ENCODE data around the gene CHD1.

The CHD1 gene

GRCh38 chr5:98865690-98866089, 63.1 kb downstream of the CHD1 start:
- no peak for TF ChIP-seq Cebpa-rat (IDR thresholded peaks at IDR 0.05)
- no peak overlapping the region for H3K9ac ChIP-seq
- no peaks in the 10 kb centered on the region for H3K4me1 ChIP-seq
- no peak overlapping the region for H3K4me3 ChIP-seq
- no peak overlapping the region for H3K4me2 ChIP-seq
- no peaks in the 10 kb centered on the region for H3K9me3 ChIP-seq
- H3K27me3 ChIP-seq = no peaks in the 10 kb centered on the region
- H3K27ac ChIP-seq = no peak overlapping the region
- H3K36me3 ChIP-seq = peaks cover 93% of the 10 kb centered on the region
- H4K20me1 ChIP-seq = peaks cover 70% of the 10 kb centered on the region

- TF ChIP-seq Cebpa-rat (IDR thresholded peaks at IDR 0.05) = no peak
- H3K9ac ChIP-seq = no peak overlapping the region
- H3K27ac ChIP-seq = no peak overlapping the region
- no peaks in the 10 kb centered on the region for H3K27me3 ChIP-seq
- H3K36me3 ChIP-seq = no peaks in the 10 kb centered on the region
- H4K20me1 ChIP-seq = no peaks in the 10 kb centered on the region
- H3K4me2 ChIP-seq = no peak overlapping the region
- H3K4me1 ChIP-seq = no peaks in the 10 kb centered on the region
- peaks cover 34% of the 10 kb centered on the region for H3K9me3 ChIP-seq
- no peak overlapping the region for H3K4me3 ChIP-seq
Measured at GRCh38 chr5:98847054-98847453, 81.8 kb downstream of the CHD1 start.

GRCh38 chr5:98846520-98846919, 82.3 kb downstream of the CHD1 start:
- no peak overlapping the region for H3K9ac ChIP-seq
- no peak overlapping the region for H3K4me2 ChIP-seq
- no peak overlapping the region for H3K4me3 ChIP-seq
- peaks cover 34% of the 10 kb centered on the region for H3K9me3 ChIP-seq
- no peaks in the 10 kb centered on the region for H3K4me1 ChIP-seq
- no peak for TF ChIP-seq Cebpa-rat (IDR thresholded peaks at IDR 0.05)
- H3K27me3 ChIP-seq = no peaks in the 10 kb centered on the region
- no peak overlapping the region for H3K27ac ChIP-seq
- H4K20me1 ChIP-seq = no peaks in the 10 kb centered on the region
- H3K36me3 ChIP-seq = no peaks in the 10 kb centered on the region

- Histone ChIP-seq H3K4me3 (no peak overlapping the region), H3K36me3 (no peaks in the 10 kb centered on the region), H3K4me2 (no peak overlapping the region), H3K27ac (no peak overlapping the region), H3K4me1 (no peaks in the 10 kb centered on the region), H3K9me3 (peaks cover 34% of the 10 kb centered on the region), H3K27me3 (no peaks in the 10 kb centered on the region), H3K9ac (no peak overlapping the region), H4K20me1 (no peaks in the 10 kb centered on the region)
- TF ChIP-seq Cebpa-rat (IDR thresholded peaks at IDR 0.05) = no peak
Measured at GRCh38 chr5:98845878-98846277, 82.9 kb downstream of the CHD1 start.

- Histone ChIP-seq H3K4me1 (no peaks in the 10 kb centered on the region), H3K27ac (no peak overlapping the region), H3K4me3 (no peak overlapping the region), H3K9ac (no peak overlapping the region), H3K27me3 (no peaks in the 10 kb centered on the region), H3K4me2 (no peak overlapping the region), H3K36me3 (no peaks in the 10 kb centered on the region), H3K9me3 (peaks cover 34% of the 10 kb centered on the region), H4K20me1 (no peaks in the 10 kb centered on the region)
- no peak for TF ChIP-seq Cebpa-rat (IDR thresholded peaks at IDR 0.05)
Measured at GRCh38 chr5:98844865-98845264, 83.9 kb downstream of the CHD1 start.

- Histone ChIP-seq H4K20me1 (no peaks in the 10 kb centered on the region), H3K4me3 (no peak overlapping the region), H3K27me3 (no peaks in the 10 kb centered on the region), H3K9ac (no peak overlapping the region), H3K4me1 (no peaks in the 10 kb centered on the region), H3K4me2 (no peak overlapping the region), H3K9me3 (peaks cover 41% of the 10 kb centered on the region), H3K27ac (no peak overlapping the region), H3K36me3 (peaks cover 6% of the 10 kb centered on the region; the same call in 1 of the 2 replicates)
- TF ChIP-seq Cebpa-rat (IDR thresholded peaks at IDR 0.05) = no peak
Measured at GRCh38 chr5:98843481-98843880, 85.3 kb downstream of the CHD1 start.

- Histone ChIP-seq H4K20me1 (no peaks in the 10 kb centered on the region), H3K27me3 (no peaks in the 10 kb centered on the region), H3K27ac (no peak overlapping the region), H3K4me2 (no peak overlapping the region), H3K9ac (no peak overlapping the region), H3K36me3 (peaks cover 6% of the 10 kb centered on the region; the same call in 1 of the 2 replicates), H3K4me1 (no peaks in the 10 kb centered on the region), H3K9me3 (peaks cover 38% of the 10 kb centered on the region), H3K4me3 (no peak overlapping the region)
- no peak for TF ChIP-seq Cebpa-rat (IDR thresholded peaks at IDR 0.05)
Measured at GRCh38 chr5:98840946-98841345, 87.9 kb downstream of the CHD1 start.

- Histone ChIP-seq H3K9ac (no peak overlapping the region), H3K27ac (no peak overlapping the region), H3K4me3 (no peak overlapping the region), H3K4me1 (no peaks in the 10 kb centered on the region), H3K4me2 (no peak overlapping the region), H3K9me3 (peaks cover 26% of the 10 kb centered on the region), H3K27me3 (no peaks in the 10 kb centered on the region), H3K36me3 (peaks cover 6% of the 10 kb centered on the region; the same call in 1 of the 2 replicates), H4K20me1 (no peaks in the 10 kb centered on the region)
- no peak for TF ChIP-seq Cebpa-rat (IDR thresholded peaks at IDR 0.05)
Measured at GRCh38 chr5:98839469-98840383, 89.1 kb downstream of the CHD1 start.

GRCh38 chr5:98836175-98836574, 92.6 kb downstream of the CHD1 start:
- no peak overlapping the region for H3K9ac ChIP-seq
- no peak overlapping the region for H3K27ac ChIP-seq
- peaks cover 6% of the 10 kb centered on the region for H3K9me3 ChIP-seq
- no peak for TF ChIP-seq Cebpa-rat (IDR thresholded peaks at IDR 0.05)
- no peaks in the 10 kb centered on the region for H3K27me3 ChIP-seq
- peaks cover 6% of the 10 kb centered on the region; the same call in 1 of the 2 replicates for H3K36me3 ChIP-seq
- no peak overlapping the region for H3K4me2 ChIP-seq
- no peaks in the 10 kb centered on the region for H4K20me1 ChIP-seq
- H3K4me1 ChIP-seq = no peaks in the 10 kb centered on the region
- no peak overlapping the region for H3K4me3 ChIP-seq

GRCh38 chr5:98827588-98828284, 101.1 kb downstream of the CHD1 start:
- no peaks in the 10 kb centered on the region for H3K4me1 ChIP-seq
- H3K4me2 ChIP-seq = no peak overlapping the region
- no peaks in the 10 kb centered on the region for H3K27me3 ChIP-seq
- no peak for TF ChIP-seq Cebpa-rat (IDR thresholded peaks at IDR 0.05)
- no peak overlapping the region for H3K9ac ChIP-seq
- H3K9me3 ChIP-seq = peaks cover 6% of the 10 kb centered on the region; the same call in 1 of the 2 replicates
- no peak overlapping the region for H3K4me3 ChIP-seq
- H3K36me3 ChIP-seq = no peaks in the 10 kb centered on the region
- H4K20me1 ChIP-seq = no peaks in the 10 kb centered on the region
- no peak overlapping the region for H3K27ac ChIP-seq

Data from BLaER1 (cell line).